ENCODE data around the gene CCR2.

CCR2 gene

DNA sequence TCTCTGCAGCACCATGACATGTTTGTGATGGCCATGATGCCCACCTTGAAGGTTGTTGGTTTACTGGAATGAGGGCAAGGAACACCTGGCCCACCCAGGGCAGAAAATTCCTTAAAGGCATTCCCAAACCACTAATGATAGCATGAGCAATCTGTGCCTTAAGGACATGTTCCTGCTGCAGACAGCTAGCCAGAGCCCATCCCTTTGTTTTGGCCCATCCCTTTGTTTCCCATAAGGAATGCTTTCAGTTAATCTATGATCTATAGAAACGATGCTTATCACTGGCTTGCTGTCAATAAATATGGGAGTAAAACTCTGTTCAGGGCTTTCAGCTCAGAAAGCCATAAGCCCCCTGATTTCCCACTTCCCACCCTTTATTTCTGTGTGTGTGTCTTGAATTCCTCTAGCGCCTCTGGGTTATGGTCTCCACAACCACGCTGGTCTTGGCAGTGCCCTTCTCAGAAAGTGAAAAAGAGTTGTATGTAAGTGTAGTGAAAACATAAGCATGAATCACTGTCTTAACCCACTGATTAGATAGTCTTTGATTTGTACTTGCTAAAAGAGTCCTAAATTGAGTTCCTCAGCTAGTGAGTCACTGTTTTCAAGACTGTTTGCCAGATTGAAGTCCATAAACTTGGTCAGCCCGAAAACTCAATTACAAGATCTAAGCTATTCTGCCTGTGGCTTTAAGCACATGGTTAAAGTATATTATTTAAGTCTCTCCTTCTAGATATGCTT is 19.0 kb upstream of the CCR2 start:
- no peaks in the 10 kb centered on the region for H3K36me3 ChIP-seq (ENCODE audit: control insufficient read depth, insufficient read depth, low read length)
- H3K9me3 ChIP-seq (ENCODE audit: control insufficient read depth, low read length): no peaks in the 10 kb centered on the region
- no peaks in the 10 kb centered on the region for H3K4me1 ChIP-seq (ENCODE audit: control insufficient read depth, insufficient read depth, low read length)
- H3K27ac ChIP-seq (ENCODE audit: insufficient read depth, low read depth, low read length, poor library complexity, severe bottlenecking): no peak overlapping the region
- WGBS, 2 experiments: 82 to 88% methylated on average over 4 of the region's 4 CpGs
- no peaks in the 10 kb centered on the region for H3K27me3 ChIP-seq (ENCODE audit: control insufficient read depth, insufficient read depth, low read length, poor library complexity, severe bottlenecking)
- no peak overlapping the region for H3K4me3 ChIP-seq (ENCODE audit: insufficient read depth, low read depth, low read length)

DNA sequence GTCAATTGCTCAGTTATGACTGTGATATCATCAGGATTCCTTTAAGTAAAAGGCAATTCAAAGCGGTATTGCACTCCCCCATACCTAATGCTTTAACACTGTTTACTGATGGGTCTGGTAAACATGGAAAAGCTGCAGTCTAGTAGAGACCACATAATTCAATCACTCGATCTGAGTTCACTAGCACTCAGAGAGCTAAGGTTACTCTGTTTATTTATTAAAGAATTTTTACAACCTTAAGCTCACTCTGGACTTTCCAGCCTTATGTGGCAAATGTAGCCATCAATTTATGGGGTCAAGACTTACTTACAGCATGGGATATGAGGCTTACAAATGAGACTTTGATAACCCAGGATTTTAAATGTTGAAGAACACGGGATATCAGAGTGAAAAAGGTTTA is 18.4 kb upstream of the CCR2 start:
- Histone ChIP-seq H3K27me3 (ENCODE audit: control insufficient read depth, insufficient read depth, low read length, poor library complexity, severe bottlenecking) (no peaks in the 10 kb centered on the region), H3K4me1 (ENCODE audit: control insufficient read depth, insufficient read depth, low read length) (no peaks in the 10 kb centered on the region), H3K9me3 (ENCODE audit: control insufficient read depth, low read length) (no peaks in the 10 kb centered on the region), H3K27ac (ENCODE audit: insufficient read depth, low read depth, low read length, poor library complexity, severe bottlenecking) (no peak overlapping the region), H3K4me3 (ENCODE audit: insufficient read depth, low read depth, low read length) (no peak overlapping the region), H3K36me3 (ENCODE audit: control insufficient read depth, insufficient read depth, low read length) (no peaks in the 10 kb centered on the region)
- WGBS, 2 experiments: 95 to 97% methylated on average over 3 of the region's 3 CpGs

DNA sequence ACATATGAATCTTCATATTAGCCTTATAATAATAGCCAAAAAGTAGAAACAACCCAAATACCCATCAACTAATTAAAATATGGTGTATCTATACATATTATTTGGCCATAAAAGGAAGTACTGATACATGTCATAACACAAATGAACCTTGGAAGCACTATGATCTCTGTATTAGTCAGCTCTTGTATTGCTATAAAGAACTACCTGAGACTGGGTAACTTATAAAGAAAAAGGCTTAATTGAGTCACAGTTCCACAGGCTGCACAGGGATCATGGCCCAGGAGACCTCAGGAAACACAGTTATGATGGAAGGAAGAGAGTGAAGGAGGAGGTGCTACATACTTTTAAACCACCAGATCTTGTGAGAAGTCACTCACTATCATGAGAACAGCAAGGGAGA is 16.0 kb upstream of the CCR2 start:
- no peak overlapping the region for H3K4me3 ChIP-seq (ENCODE audit: insufficient read depth, low read depth, low read length)
- no peak overlapping the region for H3K27ac ChIP-seq (ENCODE audit: insufficient read depth, low read depth, low read length, poor library complexity, severe bottlenecking)
- no peaks in the 10 kb centered on the region for H3K36me3 ChIP-seq (ENCODE audit: control insufficient read depth, insufficient read depth, low read length)
- no peaks in the 10 kb centered on the region for H3K9me3 ChIP-seq (ENCODE audit: control insufficient read depth, low read length)
- no peaks in the 10 kb centered on the region for H3K27me3 ChIP-seq (ENCODE audit: control insufficient read depth, insufficient read depth, low read length, poor library complexity, severe bottlenecking)
- H3K4me1 ChIP-seq (ENCODE audit: control insufficient read depth, insufficient read depth, low read length): no peaks in the 10 kb centered on the region

DNA sequence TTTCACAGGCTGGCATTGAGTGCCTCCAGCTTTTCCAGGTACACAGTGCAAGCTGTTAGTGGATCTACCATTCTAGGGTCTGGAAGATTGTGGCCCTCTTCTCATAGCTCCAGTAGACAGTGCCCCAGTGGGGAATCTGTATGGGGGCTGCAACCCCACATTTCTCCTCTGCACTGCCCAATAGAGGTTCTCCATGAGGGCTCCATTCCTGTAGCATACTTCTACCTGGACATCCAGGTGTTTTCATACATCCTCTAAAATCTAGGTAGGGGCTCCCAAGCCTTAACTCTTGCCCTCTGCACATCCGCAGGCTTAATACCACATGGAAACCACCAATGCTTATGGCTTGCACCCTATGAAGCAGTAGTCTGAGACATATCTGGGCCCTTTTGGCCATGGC is 15.1 kb upstream of the CCR2 start:
- WGBS, 2 experiments: 87 to 97% methylated on average over 1 of the region's 1 CpG
- H3K27me3 ChIP-seq (ENCODE audit: control insufficient read depth, insufficient read depth, low read length, poor library complexity, severe bottlenecking): no peaks in the 10 kb centered on the region
- no peaks in the 10 kb centered on the region for H3K9me3 ChIP-seq (ENCODE audit: control insufficient read depth, low read length)
- no peak overlapping the region for H3K27ac ChIP-seq (ENCODE audit: insufficient read depth, low read depth, low read length, poor library complexity, severe bottlenecking)
- no peak overlapping the region for H3K4me3 ChIP-seq (ENCODE audit: insufficient read depth, low read depth, low read length)
- no peaks in the 10 kb centered on the region for H3K4me1 ChIP-seq (ENCODE audit: control insufficient read depth, insufficient read depth, low read length)
- H3K36me3 ChIP-seq (ENCODE audit: control insufficient read depth, insufficient read depth, low read length): no peaks in the 10 kb centered on the region

DNA sequence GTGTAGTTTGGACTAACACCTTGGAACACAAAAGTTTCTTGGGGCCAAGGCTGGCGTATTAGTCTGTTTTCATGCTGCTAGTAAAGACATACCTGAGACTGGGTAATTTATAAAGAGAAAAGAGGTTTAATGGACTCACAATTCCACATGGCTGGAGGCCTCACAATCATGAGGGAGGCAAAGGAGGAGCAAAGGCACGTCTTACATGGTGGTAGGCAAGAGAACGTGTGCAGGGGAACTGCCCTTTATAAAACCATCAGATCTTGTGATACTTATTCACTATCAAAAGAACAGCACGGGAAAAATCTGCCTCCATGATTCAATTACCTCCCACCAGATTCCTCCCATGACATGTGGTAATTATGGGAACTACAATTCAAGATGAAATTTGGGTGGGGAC is 9.4 kb upstream of the CCR2 start:
- Histone ChIP-seq H3K4me3 (ENCODE audit: insufficient read depth, low read depth, low read length) (no peak overlapping the region), H3K36me3 (ENCODE audit: control insufficient read depth, insufficient read depth, low read length) (no peaks in the 10 kb centered on the region), H3K27me3 (ENCODE audit: control insufficient read depth, insufficient read depth, low read length, poor library complexity, severe bottlenecking) (no peaks in the 10 kb centered on the region), H3K27ac (ENCODE audit: insufficient read depth, low read depth, low read length, poor library complexity, severe bottlenecking) (no peak overlapping the region), H3K4me1 (ENCODE audit: control insufficient read depth, insufficient read depth, low read length) (no peaks in the 10 kb centered on the region), H3K9me3 (ENCODE audit: control insufficient read depth, low read length) (no peaks in the 10 kb centered on the region)
- WGBS, 2 experiments: 80 to 84% methylated on average over 4 of the region's 4 CpGs

DNA sequence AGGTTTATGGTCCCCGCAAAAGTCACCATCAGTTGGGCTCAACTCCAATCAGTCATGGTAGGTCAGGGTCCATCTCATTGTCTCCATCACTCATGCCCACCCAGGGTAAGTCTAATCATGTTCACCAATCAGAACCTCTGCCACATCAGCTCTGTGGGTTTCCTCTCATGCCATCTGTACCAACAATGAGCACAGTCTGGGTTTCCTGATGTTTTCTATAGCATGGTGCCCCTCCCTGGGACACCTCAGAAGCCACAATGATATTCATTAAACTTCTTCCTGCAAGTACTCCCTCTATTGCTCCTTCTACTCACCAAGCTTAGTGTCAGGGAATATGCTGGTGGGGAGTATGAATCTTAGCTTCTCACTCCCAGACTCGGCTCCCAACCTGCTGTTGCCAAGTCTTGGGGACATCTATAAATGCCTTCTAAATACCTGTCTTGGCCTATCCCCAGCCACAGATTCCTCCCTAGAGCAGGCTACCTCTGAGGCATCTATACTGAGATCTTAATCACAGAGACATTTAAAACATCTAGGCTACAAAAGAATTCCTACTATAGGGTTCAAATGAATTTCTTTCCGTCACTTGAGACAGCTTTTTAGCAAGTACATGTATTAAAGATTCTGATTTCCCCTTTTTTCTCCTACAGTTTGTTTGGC is 5.0 kb upstream of the CCR2 start:
- Histone ChIP-seq H3K36me3 (ENCODE audit: control insufficient read depth, insufficient read depth, low read length) (no peaks in the 10 kb centered on the region), H3K4me3 (ENCODE audit: insufficient read depth, low read depth, low read length) (no peak overlapping the region), H3K9me3 (ENCODE audit: control insufficient read depth, low read length) (no peaks in the 10 kb centered on the region), H3K27me3 (ENCODE audit: control insufficient read depth, insufficient read depth, low read length, poor library complexity, severe bottlenecking) (no peaks in the 10 kb centered on the region), H3K27ac (ENCODE audit: insufficient read depth, low read depth, low read length, poor library complexity, severe bottlenecking) (no peak overlapping the region), H3K4me1 (ENCODE audit: control insufficient read depth, insufficient read depth, low read length) (no peaks in the 10 kb centered on the region)
- 87 to 95% methylated on average over 3 of the region's 3 CpGs for whole genome bisulfite sequencing, 2 experiments

DNA sequence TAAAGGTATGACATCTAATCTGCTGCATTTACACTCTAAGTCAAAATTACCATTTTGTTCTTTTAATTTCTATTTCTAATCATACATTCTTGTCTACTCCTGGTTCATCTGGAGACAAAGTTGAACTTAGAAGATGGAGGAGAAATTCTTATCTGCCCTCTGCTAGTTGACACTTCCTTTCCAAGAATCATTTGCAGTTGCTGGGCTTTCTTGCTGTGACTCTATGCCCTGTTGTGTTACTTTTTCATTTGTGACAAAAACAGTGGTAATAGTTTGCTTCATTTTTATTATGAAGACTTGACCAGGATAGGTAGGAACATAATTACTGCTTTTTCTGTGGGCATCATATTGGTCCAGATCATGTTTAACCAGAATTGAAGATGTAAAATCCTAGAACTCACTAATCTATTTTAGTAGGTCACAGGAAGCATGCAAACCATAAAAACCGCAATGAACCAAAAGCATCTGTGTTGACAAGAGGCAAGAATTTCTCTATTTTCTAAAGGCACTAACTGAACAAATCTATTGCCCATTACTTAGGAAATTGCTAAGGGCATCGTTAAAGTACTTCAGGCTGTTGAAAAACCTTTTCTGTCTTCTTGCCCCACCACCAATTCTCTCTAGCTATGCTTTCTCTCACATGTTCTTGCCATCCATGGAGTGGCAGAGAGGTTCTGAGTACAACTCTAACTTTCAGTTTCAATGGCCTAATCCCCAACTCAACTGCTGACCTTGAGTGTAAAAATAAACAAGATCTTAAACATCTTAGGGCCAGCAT is 4.2 kb upstream of the CCR2 start:
- Histone ChIP-seq H3K36me3 (ENCODE audit: control insufficient read depth, insufficient read depth, low read length) (no peaks in the 10 kb centered on the region), H3K9me3 (ENCODE audit: control insufficient read depth, low read length) (no peaks in the 10 kb centered on the region), H3K4me1 (ENCODE audit: control insufficient read depth, insufficient read depth, low read length) (no peaks in the 10 kb centered on the region), H3K27me3 (ENCODE audit: control insufficient read depth, insufficient read depth, low read length, poor library complexity, severe bottlenecking) (no peaks in the 10 kb centered on the region), H3K27ac (ENCODE audit: insufficient read depth, low read depth, low read length, poor library complexity, severe bottlenecking) (no peak overlapping the region), H3K4me3 (ENCODE audit: insufficient read depth, low read depth, low read length) (no peak overlapping the region)
- WGBS, 2 experiments: 95 to 97% methylated on average over 2 of the region's 2 CpGs

DNA sequence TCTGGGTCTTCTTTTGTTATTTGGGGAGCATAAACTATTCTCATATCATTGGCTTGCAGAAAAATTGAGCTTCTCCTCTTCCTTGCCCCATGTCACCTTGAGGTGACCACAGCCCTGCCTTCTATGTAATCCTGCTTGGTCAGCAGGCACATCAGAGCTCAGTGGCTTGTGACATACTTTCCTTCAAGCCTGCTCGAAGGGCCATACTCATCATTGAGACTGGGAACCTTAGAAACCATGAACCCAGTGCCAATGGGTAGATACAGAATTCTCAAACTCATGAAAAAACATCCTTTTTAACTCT is 3.7 kb upstream of the CCR2 start:
- Histone ChIP-seq H3K4me1 (ENCODE audit: control insufficient read depth, insufficient read depth, low read length) (no peaks in the 10 kb centered on the region), H3K9me3 (ENCODE audit: control insufficient read depth, low read length) (no peaks in the 10 kb centered on the region), H3K36me3 (ENCODE audit: control insufficient read depth, insufficient read depth, low read length) (no peaks in the 10 kb centered on the region), H3K27me3 (ENCODE audit: control insufficient read depth, insufficient read depth, low read length, poor library complexity, severe bottlenecking) (no peaks in the 10 kb centered on the region), H3K4me3 (ENCODE audit: insufficient read depth, low read depth, low read length) (no peak overlapping the region), H3K27ac (ENCODE audit: insufficient read depth, low read depth, low read length, poor library complexity, severe bottlenecking) (no peak overlapping the region)
- WGBS, 2 experiments: 87 to 88% methylated on average over 1 of the region's 1 CpG

DNA sequence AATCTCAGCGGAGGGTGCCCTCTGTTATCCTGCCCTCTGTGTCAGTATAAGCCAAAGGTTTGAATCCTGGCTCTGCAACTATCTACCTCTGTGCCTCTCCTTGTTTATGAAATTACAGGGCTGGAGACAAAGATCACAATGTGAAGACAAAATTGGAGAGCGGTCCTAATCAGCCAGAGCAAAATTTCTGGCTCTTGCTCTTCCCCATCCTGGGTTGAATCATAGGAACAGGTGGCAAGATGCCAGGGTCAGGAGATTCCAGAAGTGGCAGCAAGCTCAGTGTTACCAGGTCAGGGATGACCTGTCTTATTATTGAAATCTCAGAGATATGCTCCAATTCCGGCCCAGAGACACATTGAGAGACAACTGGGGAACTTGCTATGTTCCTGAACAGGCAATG is 2.3 kb upstream of the CCR2 start:
- no peak overlapping the region for H3K27ac ChIP-seq (ENCODE audit: insufficient read depth, low read depth, low read length, poor library complexity, severe bottlenecking)
- WGBS, 2 experiments: 90 to 91% methylated on average over 3 of the region's 3 CpGs
- H3K4me3 ChIP-seq (ENCODE audit: insufficient read depth, low read depth, low read length): no peak overlapping the region
- H3K4me1 ChIP-seq (ENCODE audit: control insufficient read depth, insufficient read depth, low read length): no peaks in the 10 kb centered on the region
- no peaks in the 10 kb centered on the region for H3K9me3 ChIP-seq (ENCODE audit: control insufficient read depth, low read length)
- H3K27me3 ChIP-seq (ENCODE audit: control insufficient read depth, insufficient read depth, low read length, poor library complexity, severe bottlenecking): no peaks in the 10 kb centered on the region
- H3K36me3 ChIP-seq (ENCODE audit: control insufficient read depth, insufficient read depth, low read length): no peaks in the 10 kb centered on the region

DNA sequence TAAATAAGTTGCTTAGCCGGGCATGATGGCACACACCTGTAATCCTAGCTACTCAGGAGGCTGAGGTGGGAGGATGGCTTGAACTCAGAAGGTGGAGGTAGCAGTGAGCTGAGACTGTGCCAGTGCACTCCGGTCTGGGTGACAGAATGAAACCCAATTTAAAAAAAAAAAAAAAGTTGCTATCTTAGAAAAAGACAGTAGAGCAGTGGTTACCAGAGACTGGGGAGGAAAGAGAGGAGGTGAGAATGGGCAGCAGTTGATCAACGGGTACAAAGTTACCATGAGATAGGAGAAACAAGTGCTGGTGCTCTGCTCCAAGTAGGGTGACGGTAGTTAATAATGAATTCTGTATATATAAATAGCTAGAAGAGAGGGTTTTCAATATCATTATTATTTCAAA is 821 bp upstream of the CCR2 start:
- Histone ChIP-seq H3K9me3 (ENCODE audit: control insufficient read depth, low read length) (no peaks in the 10 kb centered on the region), H3K4me3 (ENCODE audit: insufficient read depth, low read depth, low read length) (no peak overlapping the region), H3K4me1 (ENCODE audit: control insufficient read depth, insufficient read depth, low read length) (no peaks in the 10 kb centered on the region), H3K36me3 (ENCODE audit: control insufficient read depth, insufficient read depth, low read length) (no peaks in the 10 kb centered on the region), H3K27me3 (ENCODE audit: control insufficient read depth, insufficient read depth, low read length, poor library complexity, severe bottlenecking) (no peaks in the 10 kb centered on the region), H3K27ac (ENCODE audit: insufficient read depth, low read depth, low read length, poor library complexity, severe bottlenecking) (no peak overlapping the region)
- WGBS, 2 experiments: 89 to 94% methylated on average over 4 of the region's 4 CpGs
